KG1 (cell line): ENCODE results near the gene CCL27.
"Not testable (repeated sequence)": the region's sequence is repeated elsewhere in the genome, so short reads cannot be mapped to it uniquely, and the experiment has no call there.

Source experiments
- DNase-seq: peaks from one replicate; lab custom pipeline; 2025; lab: John Stamatoyannopoulos, UW

Gene CCL27

GRCh38 chr9:34651321-34651720, 11.1 kb downstream of the CCL27 start:
- no peak for DNase-seq

GRCh38 chr9:34650816-34651215, 11.6 kb downstream of the CCL27 start:
- no peak for DNase-seq

- DNase-seq = no peak
These were observed 13.8 kb downstream of the CCL27 start for GRCh38 chr9:34648673-34649072.

- no peak for DNase-seq
These were observed 14.8 kb downstream of the CCL27 start for GRCh38 chr9:34647651-34648050.

- DNase-seq = no peak
These were observed 15.4 kb downstream of the CCL27 start for GRCh38 chr9:34647084-34647403.

- DNase-seq = peak; percentile 89
These were observed 16.0 kb downstream of the CCL27 start, which contains the start of gene GALT for GRCh38 chr9:34646211-34647083. Gene GALT, plus strand, starts transcription at chr9:34646675. Its CDS starts 30 bp downstream, at chr9:34646705.

- no peak for DNase-seq
These were observed 17.6 kb downstream of the CCL27 start for GRCh38 chr9:34644766-34645314.

GRCh38 chr9:34642679-34643078, 19.8 kb downstream of the CCL27 start:
- DNase-seq = no peak

- not testable (repeated sequence) for DNase-seq
These were observed 23.1 kb downstream of the CCL27 start for GRCh38 chr9:34639322-34639721.

- DNase-seq = no peak
These were observed 24.4 kb downstream of the CCL27 start for GRCh38 chr9:34638138-34638445.

GRCh38 chr9:34637356-34638137, 24.9 kb downstream of the CCL27 start, which contains the start of gene SIGMAR1:
Gene SIGMAR1, minus strand, starts transcription at chr9:34637787. Its CDS starts 90 bp downstream, at chr9:34637697.
- peak; percentile 84 for DNase-seq

- DNase-seq = no peak
These were observed 25.6 kb downstream of the CCL27 start for GRCh38 chr9:34636791-34637355.

GRCh38 chr9:34635556-34635955, 26.9 kb downstream of the CCL27 start:
- DNase-seq = no peak

- DNase-seq = no peak
These were observed 27.8 kb downstream of the CCL27 start for GRCh38 chr9:34634551-34635248.

- peak; percentile 56 for DNase-seq
These were observed 28.5 kb downstream of the CCL27 start for GRCh38 chr9:34633851-34634550.

GRCh38 chr9:34633166-34633565, 29.3 kb downstream of the CCL27 start:
- no peak for DNase-seq

- DNase-seq = no peak
These were observed 31.9 kb downstream of the CCL27 start for GRCh38 chr9:34630402-34631154.

- DNase-seq = no peak
These were observed 33.0 kb downstream of the CCL27 start for GRCh38 chr9:34629491-34629808.

- DNase-seq = no peak
These were observed 33.6 kb downstream of the CCL27 start, which contains the start of gene ARID3C for GRCh38 chr9:34628656-34629490. Gene ARID3C, minus strand, starts transcription at chr9:34629066. Its CDS starts 1,052 bp downstream, at chr9:34628014.
